Esophagus muscularis mucosa (tissue), 4 donors: ENCODE results near the gene TXNL4A.

ENCODE experiments used
- EP300 ChIP-seq: sonication (generic); formaldehyde crosslinking; IDR thresholded peaks from one replicate; pipeline ENCODE4 v1.6.1; 2017; ENCODE audit warnings: antibody characterized with exemption
- POLR2A ChIP-seq: fragments of 450-650 bp; IDR thresholded peaks from one replicate; pipeline ENCODE4 v1.6.1; 2017; ENCODE audit warnings: antibody characterized with exemption, moderate library complexity, mild to moderate bottlenecking, low read depth
- TF ChIP-seq, protein P1 (sequence below), 3 experiments: fragments of 200-600 bp in 2 of 3; fragments of 450-650 bp in 1 of 3; sonication (generic) in 2 of 3; IDR thresholded peaks; one replicate each; pipeline ENCODE4 v1.5.1; 2017 to 2019; ENCODE audit warnings: antibody characterized with exemption in 3 of 3, mild to moderate bottlenecking in 2 of 3, moderate library complexity in 1 of 3

DNA sequence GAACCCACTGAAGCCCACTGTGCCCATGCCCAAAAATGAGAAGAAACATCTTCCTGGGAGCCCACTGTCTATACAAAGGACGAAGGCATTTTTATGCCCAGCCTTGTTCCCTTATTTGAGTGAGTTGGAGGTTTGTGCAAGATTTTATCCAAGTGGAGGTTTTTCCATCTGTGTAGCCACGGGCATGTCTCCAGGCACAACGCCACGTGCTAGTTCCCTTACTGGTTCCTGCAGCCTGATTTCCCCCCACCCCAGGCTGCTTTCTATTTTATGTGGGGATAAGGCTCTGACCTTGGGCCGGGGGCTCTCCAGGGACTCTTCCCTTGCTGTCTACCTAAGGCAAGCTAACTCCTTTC, 22.2 kb upstream of the TXNL4A start:
- TF ChIP-seq, protein P1, sequence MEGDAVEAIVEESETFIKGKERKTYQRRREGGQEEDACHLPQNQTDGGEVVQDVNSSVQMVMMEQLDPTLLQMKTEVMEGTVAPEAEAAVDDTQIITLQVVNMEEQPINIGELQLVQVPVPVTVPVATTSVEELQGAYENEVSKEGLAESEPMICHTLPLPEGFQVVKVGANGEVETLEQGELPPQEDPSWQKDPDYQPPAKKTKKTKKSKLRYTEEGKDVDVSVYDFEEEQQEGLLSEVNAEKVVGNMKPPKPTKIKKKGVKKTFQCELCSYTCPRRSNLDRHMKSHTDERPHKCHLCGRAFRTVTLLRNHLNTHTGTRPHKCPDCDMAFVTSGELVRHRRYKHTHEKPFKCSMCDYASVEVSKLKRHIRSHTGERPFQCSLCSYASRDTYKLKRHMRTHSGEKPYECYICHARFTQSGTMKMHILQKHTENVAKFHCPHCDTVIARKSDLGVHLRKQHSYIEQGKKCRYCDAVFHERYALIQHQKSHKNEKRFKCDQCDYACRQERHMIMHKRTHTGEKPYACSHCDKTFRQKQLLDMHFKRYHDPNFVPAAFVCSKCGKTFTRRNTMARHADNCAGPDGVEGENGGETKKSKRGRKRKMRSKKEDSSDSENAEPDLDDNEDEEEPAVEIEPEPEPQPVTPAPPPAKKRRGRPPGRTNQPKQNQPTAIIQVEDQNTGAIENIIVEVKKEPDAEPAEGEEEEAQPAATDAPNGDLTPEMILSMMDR (IDR thresholded peaks at IDR 0.05), result no peak
- TF ChIP-seq POLR2A, result no peak
- no peak for TF ChIP-seq EP300
